KOPT-K1 (cell line): ENCODE data around the gene NOTCH3.

Experiments
- H3K27ac ChIP-seq: fragments of 200-600 bp; sonication (generic); 2 replicates; pipeline ENCODE4 v1.5.1; 2016; ENCODE audit warnings: antibody characterized with exemption, mild to moderate bottlenecking, low read depth, low read length; ENCODE audit not compliant: poor library complexity, severe bottlenecking
- H3K36me3 ChIP-seq: fragments of 200-600 bp; sonication (generic); 2 replicates; pipeline ENCODE4 v1.5.1; 2017; ENCODE audit warnings: antibody characterized with exemption, mild to moderate bottlenecking, low read length, moderate library complexity; ENCODE audit not compliant: insufficient read depth
- H3K9me3 ChIP-seq: fragments of 200-600 bp; sonication (generic); 2 replicates; pipeline ENCODE4 v1.5.1; 2017; ENCODE audit warnings: antibody characterized with exemption, low read length, mild to moderate bottlenecking; ENCODE audit not compliant: insufficient read depth, poor library complexity, severe bottlenecking

The NOTCH3 gene

DNA sequence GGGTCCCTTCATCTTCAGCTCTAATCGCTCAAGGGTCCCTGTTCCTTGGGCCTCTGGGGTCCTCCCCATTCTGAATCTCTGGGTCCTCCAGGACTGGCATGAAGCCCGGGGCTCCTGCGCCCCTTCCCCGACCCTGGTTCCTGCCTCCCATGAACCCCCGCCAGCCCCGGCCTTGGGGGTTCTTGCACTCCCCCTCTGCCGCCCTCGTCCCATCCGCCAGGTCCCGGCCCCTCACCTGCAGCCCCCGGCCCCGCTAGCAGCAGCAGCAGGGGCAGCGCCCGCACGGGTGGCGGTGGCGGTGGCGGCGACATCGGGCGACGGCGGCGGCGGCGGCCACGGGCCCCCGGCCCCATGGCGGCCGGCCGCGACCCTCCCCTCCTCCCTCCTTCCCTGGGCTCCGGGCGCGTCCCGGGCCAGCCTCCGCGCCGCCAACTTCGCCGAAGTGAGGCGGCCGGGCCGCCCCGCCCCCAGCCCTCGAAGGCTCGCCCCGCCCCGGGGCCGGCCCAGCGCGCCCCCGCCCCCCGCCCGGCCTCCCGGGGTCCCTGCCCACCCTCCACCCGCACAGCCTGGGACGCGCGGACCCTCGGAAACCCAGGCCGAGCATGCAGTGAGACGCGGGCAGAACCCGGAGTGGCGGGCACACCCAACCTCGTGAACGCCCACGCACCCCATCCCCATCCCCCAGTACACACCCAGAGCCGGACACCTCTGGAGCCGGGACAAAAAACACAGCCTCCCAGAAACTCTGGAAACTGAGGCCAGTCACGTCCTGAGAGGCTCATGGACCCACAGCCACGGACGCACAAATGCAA is at the start of gene NOTCH3:
TSS of gene NOTCH3 (minus strand) at position 443 of the 812 bp plus-strand sequence. CDS start at position 353, 90 bp downstream.
- Histone ChIP-seq H3K36me3 (no peaks in the 10 kb centered on the region), H3K27ac (peak within 1 kb of the TSS; percentile 53), H3K9me3 (no peaks in the 10 kb centered on the region)

DNA sequence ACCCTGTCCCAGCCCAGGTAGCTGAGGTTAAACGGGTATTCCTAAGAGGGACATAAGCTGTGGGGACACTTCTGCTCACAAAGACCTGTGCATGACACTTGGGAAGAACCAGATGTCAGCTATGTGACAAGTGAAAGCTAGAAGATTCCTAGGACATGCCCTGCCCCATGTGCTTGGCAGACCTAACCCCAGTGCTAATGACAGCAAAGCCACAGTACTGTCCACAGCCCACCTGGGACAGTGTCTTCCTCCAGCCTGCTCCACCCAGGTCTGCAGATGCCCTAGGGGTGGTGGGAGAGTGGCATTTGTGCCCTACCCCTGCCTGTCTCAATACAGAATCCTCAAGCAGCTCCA is 49.8 kb upstream of the NOTCH3 start:
- H3K27ac ChIP-seq, result no peak overlapping the region
- no peaks in the 10 kb centered on the region for H3K9me3 ChIP-seq
- H3K36me3 ChIP-seq, result peaks cover 100% of the 10 kb centered on the region

DNA sequence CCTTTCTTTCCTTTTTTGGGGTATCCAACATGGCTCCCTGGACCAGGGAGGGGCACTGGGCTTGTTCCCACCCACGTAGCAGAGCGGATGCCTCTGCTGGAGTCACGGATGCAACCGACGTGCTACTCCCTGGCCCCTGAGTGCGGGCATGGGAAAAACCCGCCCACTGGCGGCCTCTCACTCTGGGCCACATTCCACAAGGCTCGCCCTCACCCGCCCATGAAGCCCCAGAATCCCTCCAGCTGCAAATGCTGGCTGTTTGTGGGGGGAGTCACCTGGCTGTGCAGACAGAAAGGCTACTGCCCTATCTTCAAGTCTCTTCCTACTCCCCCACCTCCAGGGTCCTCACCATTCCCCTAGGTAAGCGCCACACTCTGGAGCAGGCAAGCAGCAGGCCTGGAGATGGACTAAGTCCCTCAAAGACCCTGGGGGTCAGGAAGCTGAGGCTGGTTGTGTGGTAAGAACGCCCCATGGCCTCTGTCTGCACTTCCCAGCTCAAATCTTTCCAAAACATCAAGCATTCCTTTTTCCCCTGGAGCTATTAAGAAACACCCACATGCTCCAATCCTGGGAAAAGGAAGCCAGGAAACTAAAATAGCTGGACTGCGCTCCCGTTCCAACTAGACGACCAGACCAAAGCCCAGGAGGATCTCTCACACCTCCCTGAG is 49.3 kb upstream of the NOTCH3 start:
- H3K9me3 ChIP-seq, result no peaks in the 10 kb centered on the region
- H3K36me3 ChIP-seq, result peaks cover 100% of the 10 kb centered on the region
- no peak overlapping the region for H3K27ac ChIP-seq

DNA sequence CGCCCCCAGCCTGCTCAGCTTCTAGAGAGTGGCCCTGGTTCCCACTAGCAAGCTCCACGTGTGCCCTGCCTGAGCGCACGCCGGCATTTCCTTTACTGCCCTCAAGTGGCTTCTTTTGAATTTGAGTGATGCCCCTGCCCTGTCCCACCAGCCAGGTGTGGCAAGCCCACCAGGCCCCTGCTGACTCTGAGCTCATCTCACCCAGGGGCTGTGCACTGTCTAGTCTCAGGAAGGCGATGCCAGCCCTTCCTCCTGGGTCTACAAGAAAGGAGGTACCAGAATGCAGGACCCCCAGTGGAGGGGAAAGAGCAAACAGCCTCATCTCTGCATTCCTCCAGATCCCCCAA is 48.7 kb upstream of the NOTCH3 start:
- Histone ChIP-seq H3K36me3 (peaks cover 100% of the 10 kb centered on the region), H3K27ac (no peak overlapping the region), H3K9me3 (no peaks in the 10 kb centered on the region)

DNA sequence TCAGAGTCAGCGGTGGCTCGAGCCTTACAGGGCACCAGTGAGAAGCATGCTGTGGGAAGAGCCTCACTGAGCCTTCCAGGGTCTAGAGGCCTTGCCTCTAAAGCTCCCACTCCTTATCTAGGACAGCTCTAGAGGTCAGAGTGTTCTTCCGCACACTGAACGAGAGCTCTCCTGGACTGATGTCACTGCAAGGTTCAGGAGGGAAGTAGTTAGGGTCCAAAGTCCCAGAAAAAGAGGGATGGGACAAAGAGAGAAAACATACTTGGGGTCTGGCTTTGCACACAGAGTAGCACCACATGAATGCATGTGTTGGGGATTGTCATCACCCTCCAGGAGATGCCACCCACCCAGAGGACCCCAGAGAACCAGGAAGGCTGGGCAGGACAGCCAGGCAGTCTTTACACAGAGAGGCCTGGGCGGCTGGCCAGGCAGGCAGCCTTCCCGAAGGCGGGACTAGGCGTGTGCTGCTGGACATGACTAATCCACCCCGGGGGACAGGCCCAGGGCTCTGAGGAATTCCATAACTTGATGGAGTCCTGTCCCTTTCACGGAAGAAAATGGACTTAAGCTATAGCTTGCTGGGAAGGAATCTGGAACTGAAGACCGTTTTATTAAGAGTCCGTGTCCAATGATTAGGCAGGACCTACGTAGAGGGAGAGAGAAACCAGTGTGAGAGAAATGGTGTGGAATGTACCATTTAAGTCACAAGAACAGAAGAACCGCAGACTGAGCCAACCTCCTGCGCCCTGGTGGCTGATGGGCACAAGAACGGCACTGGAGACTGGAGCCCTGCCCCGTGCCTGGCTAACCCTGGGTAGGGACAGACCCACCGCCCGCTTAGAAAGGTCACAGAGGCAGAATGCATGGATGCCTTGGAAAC is 48.1 kb upstream of the NOTCH3 start:
- Histone ChIP-seq H3K27ac (no peak overlapping the region), H3K9me3 (no peaks in the 10 kb centered on the region), H3K36me3 (peaks cover 100% of the 10 kb centered on the region)

DNA sequence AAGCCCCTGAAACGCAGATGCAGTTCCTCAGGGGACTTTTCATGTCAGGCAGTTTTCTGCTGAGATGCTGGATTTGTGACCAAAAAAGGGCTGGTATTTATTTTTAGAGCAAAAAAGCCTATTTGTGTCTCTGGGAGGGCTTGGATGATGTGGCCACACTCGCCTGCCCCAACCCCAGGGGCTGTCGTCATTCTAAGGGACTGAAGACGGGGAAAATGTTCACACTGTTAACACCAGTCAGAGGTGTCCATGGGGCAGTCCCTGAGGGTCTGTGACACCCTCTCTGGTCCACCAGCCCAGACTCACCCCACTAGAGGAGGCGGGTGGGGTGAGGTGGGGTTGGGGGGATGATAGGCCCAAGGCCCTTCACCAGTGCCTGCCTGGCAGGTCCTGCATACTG is 47.3 kb upstream of the NOTCH3 start:
- no peaks in the 10 kb centered on the region for H3K9me3 ChIP-seq
- peaks cover 100% of the 10 kb centered on the region for H3K36me3 ChIP-seq
- no peak overlapping the region for H3K27ac ChIP-seq

DNA sequence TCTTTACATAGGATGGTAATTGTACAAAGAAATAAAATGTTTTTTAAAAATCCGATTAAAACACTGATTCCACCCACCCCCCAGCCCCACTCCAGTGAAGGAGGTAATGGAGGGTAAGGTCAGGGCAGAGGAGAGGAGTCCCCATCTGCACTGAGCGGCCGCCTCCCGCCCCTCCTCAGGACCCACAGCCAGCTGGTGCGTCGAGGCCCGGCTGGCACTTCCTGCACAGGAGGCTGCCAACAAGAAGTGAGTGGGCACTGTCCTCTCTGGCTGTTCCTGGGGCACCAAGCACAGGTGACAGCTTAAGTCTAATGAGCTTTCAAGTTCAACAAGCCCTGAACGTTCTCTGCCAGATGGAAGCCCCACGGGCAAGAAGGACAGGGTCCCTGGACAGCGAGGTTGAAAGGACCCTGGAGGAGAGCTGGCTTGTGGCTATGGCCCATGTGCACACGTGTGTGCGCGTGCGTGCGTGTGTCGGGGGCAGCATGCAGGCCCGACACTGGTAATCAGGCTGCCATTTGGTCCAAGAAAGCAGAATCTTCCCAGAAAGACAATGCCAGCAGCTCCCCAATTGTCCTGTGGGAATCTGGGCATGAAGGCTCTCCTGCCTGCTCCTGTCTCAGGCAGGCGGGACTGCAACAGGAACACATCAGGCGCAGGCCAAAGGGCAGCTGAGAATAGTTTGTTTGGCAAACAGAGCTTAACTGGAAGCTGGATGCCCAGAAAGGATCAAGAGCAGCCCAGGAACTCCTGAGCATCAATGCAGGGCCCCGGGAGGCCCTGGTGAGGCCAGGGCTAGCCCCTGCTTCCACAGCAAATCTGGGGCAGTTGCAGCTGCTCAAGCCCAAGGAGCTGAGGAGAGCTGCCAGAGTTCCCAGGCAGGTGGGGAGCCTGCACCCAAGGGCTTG is 46.6 kb upstream of the NOTCH3 start:
- Histone ChIP-seq H3K36me3 (peaks cover 98% of the 10 kb centered on the region), H3K27ac (no peak overlapping the region), H3K9me3 (no peaks in the 10 kb centered on the region)

DNA sequence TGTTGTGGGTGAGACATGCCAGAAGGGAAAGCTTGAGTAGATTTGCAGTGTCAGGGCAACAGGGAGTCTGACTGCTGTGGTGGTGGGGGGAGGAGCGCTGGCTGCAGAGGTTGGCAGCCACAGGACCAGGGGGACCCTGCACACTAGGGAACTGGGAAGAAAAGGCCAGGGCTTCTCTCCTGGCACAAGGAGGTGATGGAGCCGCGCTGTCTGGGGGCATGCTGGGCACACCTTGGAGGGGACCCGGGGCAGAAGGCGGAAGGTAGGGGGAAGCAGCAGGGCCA is 45.3 kb upstream of the NOTCH3 start:
- peaks cover 98% of the 10 kb centered on the region for H3K36me3 ChIP-seq

DNA sequence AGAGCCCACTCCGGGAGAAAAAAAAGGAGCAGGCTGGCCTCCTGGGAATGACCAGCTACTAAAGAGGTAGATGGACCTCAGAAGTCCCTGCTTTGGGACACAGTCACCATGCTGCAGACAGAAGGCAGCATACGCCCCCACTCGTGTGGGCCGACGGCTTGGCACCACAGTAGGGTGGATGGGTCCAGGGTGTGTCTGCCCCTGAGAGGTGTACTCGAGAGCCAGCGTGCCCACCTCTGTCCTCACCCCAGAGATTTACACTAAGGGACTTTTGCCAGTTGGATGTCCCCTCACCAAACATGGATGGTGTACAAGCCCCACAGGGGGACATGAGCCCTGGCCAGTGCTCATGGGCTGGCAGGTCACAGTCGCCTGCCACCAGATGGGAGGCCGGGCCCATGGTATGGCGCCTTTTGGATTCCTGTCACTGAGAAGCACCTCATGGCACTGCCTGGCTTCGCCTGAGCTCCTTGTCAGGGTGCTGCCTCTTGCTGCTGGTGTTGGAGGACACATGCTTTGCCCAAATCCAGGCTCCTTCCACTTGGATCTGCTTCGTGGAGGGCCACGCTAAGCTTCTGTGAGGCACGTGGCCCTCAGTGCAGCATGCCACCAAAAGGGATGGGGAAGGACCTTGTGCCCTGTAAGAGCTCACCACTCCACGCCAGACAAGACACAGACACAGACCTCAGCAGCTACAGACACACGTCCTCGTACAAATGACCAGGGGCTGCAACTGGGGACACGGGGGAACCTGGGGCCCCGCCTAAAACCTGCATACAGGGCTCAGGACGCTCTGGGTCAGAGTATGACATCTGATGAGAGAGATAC is 44.8 kb upstream of the NOTCH3 start:
- H3K27ac ChIP-seq, result no peak overlapping the region

More for the DNA sequence above, 45.3 kb upstream of the NOTCH3 start:
- no peak overlapping the region for H3K27ac ChIP-seq
- no peaks in the 10 kb centered on the region for H3K9me3 ChIP-seq

DNA sequence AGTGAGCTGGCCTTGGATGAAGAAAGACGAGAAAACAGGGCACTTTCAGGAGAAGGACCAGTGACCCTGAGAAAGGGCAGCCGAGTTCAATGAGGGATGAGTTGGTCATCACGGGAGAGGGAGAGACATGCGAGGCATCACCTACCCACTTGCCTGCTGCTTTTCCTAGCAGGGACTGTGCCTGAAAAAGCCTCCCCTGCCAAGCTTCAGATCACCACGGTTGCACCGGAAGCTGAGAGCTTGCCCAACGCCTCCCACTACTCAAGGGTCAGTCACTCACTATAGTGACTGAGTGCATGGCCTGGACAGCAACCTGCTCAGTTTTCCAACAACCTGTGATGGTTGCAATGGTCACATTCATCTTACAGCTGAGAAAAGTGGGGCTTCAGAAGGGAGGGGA is 44.0 kb upstream of the NOTCH3 start:
- Histone ChIP-seq H3K27ac (no peak overlapping the region), H3K9me3 (no peaks in the 10 kb centered on the region), H3K36me3 (peaks cover 98% of the 10 kb centered on the region)

More for the DNA sequence above, 44.8 kb upstream of the NOTCH3 start:
- peaks cover 98% of the 10 kb centered on the region for H3K36me3 ChIP-seq
- H3K9me3 ChIP-seq, result no peaks in the 10 kb centered on the region

DNA sequence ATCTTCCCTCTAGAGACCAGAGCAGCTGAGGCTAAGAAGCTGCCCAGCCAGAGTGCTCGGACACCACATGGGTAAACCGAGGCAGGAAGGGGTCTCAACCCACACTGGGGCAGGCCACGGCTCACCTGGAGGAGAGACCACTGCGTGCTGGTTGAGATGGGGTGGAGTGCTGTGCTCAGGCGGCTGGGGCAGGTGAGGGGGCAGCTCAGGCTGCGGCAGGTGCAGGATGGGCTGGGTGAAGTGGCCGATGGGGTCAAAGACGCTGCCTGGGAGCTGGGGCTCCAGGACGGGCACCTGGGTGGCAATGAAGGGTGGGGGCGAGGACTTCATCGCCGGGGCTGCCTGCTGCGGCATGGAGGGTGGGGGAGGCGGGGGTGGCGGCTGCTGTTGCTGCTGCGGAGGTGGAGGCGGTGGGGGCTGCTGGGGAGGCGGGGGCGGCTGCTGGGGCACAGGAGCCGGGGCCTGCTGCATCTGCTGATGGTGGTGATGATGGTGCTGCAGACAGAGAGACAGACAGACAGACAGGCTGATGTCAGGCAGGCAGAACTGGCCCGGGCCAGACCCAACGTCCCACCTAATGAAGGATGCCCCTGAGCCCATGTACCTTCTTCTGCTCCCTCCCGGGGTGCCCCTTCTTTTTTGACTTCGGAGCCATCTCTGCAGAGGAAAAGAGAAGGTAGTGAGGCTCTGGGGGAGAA is 43.5 kb upstream of the NOTCH3 start:
- Histone ChIP-seq H3K27ac (no peak overlapping the region), H3K9me3 (no peaks in the 10 kb centered on the region), H3K36me3 (peaks cover 98% of the 10 kb centered on the region)

DNA sequence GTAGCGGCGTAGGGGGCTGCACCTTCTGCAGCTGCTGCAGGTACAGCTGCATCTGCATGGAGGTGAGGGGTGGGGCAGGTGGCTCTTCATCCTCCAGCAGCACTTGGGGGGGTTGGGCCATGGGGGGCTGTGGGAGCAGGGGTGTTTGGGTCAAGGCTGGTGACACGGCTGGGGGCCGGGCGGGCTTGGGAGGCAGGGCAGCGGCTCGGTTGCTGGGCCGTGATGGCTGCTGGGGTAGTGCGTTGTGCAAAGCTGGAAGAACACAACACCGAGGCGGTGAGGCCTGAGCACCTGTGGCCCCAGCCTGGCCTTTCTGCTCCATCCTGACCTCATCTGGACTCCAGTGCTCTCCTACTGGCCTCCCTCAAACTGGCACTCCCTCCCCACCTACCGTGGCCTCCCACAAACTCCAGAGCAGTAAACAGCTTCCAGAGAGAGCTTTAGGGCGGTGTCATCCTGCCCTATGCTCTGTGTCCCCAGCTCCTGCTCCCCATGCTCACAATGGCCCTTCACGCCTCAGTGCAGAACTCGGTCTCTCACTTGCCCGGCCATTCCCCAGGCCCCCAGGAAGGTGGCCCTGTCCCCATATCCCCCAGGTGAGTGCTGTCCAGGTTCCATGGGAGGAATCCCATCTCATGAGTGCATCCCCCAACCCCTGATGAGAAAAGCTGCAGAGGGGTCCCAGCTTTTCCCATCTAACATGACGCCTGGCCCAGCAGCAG is 42.6 kb upstream of the NOTCH3 start:
- Histone ChIP-seq H3K9me3 (no peaks in the 10 kb centered on the region), H3K36me3 (peaks cover 98% of the 10 kb centered on the region), H3K27ac (no peak overlapping the region)
